Gastrocnemius medialis (tissue), 4 donors: Measurements from ENCODE around the gene CRKL. TPM values are rescaled to one million over a fixed set of nuclear protein-coding genes. Genes with fewer than 3 reads are reported as not detected.

Source experiments
- ATAC-seq, 2 donors: fragments of 150-250 bp; one replicate each; pipeline ENCODE4 v1.9.1; 2016
- DNase-seq, 2 donors: peaks; one replicate each; pipeline ENCODE4 v3.0.0-alpha.2; 2019
- H3K27ac ChIP-seq, 4 donors: fragments of 200-600 bp; sonication (generic); 1 replicate in 1 of 4; 2 replicates in 3 of 4; pipeline ENCODE4 v1.5.1; 2016 to 2018; ENCODE audit warnings: mild to moderate bottlenecking in 2 of 4, moderate library complexity in 1 of 4
- H3K27me3 ChIP-seq, 3 donors: fragments of 200-600 bp; sonication (generic) in 2 of 3; 1 replicate in 1 of 3; 2 replicates in 2 of 3; pipeline versions ENCODE4 v1.5.1 to v1.6.0; 2016 to 2019; ENCODE audit warnings: mild to moderate bottlenecking in 1 of 3, moderate library complexity in 1 of 3
- H3K36me3 ChIP-seq, 2 donors: fragments of 200-600 bp; sonication (generic) in 1 of 2; one replicate each; pipeline ENCODE4 v1.5.1; 2017 to 2018
- H3K4me1 ChIP-seq, 2 donors: fragments of 200-600 bp; sonication (generic) in 1 of 2; one replicate each; pipeline ENCODE4 v1.5.1; 2016 to 2017; ENCODE audit warnings: mild to moderate bottlenecking in 2 of 2
- H3K4me3 ChIP-seq, 4 donors: fragments of 200-600 bp; sonication (generic) in 3 of 4; 1 replicate in 1 of 4; 2 replicates in 3 of 4; pipeline ENCODE4 v1.5.1; 2016 to 2019; ENCODE audit warnings: mild to moderate bottlenecking in 2 of 4
- H3K9me3 ChIP-seq, 3 donors: fragments of 200-600 bp; sonication (generic) in 2 of 3; 1 replicate in 1 of 3; 2 replicates in 2 of 3; pipeline ENCODE4 v1.5.1; 2016 to 2019
- POLR2A ChIP-seq, 2 donors: fragments of 450-650 bp; IDR thresholded peaks; one replicate each; pipeline ENCODE4 v1.6.1; 2017; ENCODE audit warnings: antibody characterized with exemption in 2 of 2, mild to moderate bottlenecking in 2 of 2, moderate library complexity in 2 of 2
- in situ Hi-C, 4 donors: fragments of 200-750 bp; cut with MboI; loops; one replicate each; pipeline versions ENCODE4 v1.15.0 to v1.8.0; 2017; ENCODE audit warnings: low sequenced_read_pairs in 4 of 4
- intact Hi-C: fragments of 100-400 bp; cut with DNase I; formaldehyde crosslinking; loops from one replicate; pipeline ENCODE4 v1.15.1; 2023; ENCODE audit warnings: low total_unique reads
- total RNA-seq, 4 donors: library from RNA; depleted of rRNA; stranded (reverse); fragments of >200 nt; gene quantifications; one replicate each; pipeline versions ENCODE4 v1.1.0 to v1.2.3, GENCODE V29; 2016
- TF ChIP-seq, protein P1 (sequence below), 5 experiments: fragments of 450-650 bp in 3 of 5; fragments of 200-600 bp in 2 of 5; sonication (generic) in 2 of 5; IDR thresholded peaks in 4 of 5; conservative IDR thresholded peaks in 1 of 5; 1 replicate in 4 of 5; 2 replicates in 1 of 5; pipeline ENCODE4 v1.5.1; 2016 to 2019; ENCODE audit warnings: antibody characterized with exemption in 5 of 5, mild to moderate bottlenecking in 3 of 5, moderate library complexity in 3 of 5

The CRKL gene
- total RNA-seq, 4 donors from 2014 or later = 73.3 to 109 (median 84.7) TPM

DNA sequence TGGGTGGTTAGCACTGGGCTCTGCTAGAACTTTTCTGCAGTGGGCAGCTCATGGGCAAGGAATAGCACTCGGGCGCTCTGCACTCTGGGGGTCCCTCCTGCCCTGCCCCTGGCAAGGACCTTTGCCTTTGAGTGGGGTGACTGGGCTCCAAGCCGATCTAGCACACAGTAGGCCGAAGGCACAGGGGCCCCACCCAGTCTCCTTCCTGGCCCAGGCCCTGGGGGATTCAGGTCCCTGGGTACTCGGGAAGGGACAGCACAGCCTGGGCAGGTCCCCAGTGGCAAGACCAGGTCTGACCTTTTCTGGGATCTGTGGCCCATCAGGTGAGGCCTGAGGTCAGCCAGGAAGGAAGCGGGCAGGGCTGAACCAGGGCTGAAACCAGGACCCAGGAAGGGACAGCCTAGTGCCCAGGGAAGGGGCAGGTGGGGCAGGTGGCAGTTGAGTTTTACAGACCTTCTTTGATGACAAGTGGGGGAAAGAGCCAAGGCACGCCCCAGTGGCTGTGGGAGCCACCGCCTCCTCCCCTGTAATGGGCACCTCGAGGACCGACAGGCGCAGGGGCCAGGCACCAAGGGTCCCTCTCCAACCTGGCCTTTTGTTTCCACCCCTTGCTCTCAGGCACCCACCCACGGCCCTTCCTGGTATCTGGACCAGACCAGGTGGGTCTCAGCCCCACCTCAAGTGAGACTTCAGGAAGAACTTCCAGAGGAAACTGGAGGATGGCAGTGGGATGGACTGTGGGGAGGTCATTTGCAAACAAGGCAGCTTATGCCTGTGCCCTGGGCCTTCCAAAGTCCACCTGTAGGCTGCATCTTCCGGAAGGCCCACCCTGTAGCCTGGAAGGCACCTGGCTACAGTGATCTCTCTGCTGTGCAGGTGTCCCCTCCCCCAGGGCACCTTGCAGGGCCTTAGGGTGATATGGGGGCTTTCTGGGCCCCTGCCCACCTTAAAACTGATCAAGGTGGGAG lies 49.0 kb downstream of the CRKL start:
- DNase-seq (no peak), ATAC-seq (no peak)
- Histone ChIP-seq H3K27ac (no peak overlapping the region), H3K27me3 (peaks cover 0 to 16% (median 7%) of the 10 kb centered on the region in 3 donors), H3K9me3 (no peaks in the 10 kb centered on the region), H3K4me3 (no peak overlapping the region), H3K4me1 (peaks cover 0 to 4% of the 10 kb centered on the region in 2 donors), H3K36me3 (no peaks in the 10 kb centered on the region)
- intact Hi-C loops = no loop called here
- TF ChIP-seq, protein P1, sequence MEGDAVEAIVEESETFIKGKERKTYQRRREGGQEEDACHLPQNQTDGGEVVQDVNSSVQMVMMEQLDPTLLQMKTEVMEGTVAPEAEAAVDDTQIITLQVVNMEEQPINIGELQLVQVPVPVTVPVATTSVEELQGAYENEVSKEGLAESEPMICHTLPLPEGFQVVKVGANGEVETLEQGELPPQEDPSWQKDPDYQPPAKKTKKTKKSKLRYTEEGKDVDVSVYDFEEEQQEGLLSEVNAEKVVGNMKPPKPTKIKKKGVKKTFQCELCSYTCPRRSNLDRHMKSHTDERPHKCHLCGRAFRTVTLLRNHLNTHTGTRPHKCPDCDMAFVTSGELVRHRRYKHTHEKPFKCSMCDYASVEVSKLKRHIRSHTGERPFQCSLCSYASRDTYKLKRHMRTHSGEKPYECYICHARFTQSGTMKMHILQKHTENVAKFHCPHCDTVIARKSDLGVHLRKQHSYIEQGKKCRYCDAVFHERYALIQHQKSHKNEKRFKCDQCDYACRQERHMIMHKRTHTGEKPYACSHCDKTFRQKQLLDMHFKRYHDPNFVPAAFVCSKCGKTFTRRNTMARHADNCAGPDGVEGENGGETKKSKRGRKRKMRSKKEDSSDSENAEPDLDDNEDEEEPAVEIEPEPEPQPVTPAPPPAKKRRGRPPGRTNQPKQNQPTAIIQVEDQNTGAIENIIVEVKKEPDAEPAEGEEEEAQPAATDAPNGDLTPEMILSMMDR (IDR thresholded peaks at IDR 0.05 in 4 of 5, conservative IDR thresholded peaks at IDR 0.05 in 1 of 5) = no peak
- TF ChIP-seq POLR2A (IDR thresholded peaks at IDR 0.05) = no peak
- in situ Hi-C loops = no loop called here

DNA sequence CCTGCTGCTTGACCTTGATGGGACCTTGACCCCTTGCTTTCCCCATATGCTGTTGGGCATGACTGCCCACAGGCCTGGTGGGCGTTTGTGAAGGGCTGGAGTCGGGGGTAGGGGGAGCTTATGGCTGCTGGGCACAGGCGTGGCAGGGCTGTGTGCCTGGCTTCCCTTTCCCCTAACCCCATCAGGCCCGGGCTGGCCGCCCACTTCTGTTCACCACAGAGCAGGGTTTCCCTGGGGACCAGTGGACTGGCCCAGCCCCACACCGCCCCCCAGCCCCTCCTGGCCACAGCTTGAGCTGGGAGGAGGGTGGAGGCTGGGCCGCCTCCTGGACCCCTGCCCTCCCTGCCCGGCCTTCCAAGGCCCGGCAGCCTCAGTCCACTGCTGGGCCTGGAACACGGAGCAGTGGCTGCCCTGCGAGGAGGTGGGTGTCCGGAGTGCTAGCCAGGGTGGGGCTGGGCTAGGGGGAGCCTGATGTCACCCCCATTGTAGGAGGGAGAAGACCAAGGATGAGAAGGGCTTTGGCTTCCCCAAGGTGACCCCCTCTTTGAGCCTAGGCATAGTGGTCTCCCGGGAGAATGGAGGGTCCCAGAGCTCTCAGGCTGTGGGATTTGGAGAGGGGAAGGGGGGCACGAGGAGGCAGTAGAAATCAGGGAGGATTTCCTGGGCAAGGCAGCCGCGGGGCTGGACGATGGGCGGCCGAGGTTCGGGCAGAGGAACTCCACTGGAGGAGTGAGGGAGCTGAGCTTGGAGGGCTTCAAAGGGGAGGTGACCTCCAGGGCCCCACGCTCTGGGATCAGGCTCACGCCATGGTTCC lies 49.9 kb downstream of the CRKL start, which contains the start of gene AIFM3:
TSS of gene AIFM3 (plus strand) at position 373 of the 814 bp plus-strand sequence. CDS start 690 bp downstream, outside the sequence.
- TF ChIP-seq, protein P1 (IDR thresholded peaks at IDR 0.05 in 4 of 5, conservative IDR thresholded peaks at IDR 0.05 in 1 of 5) = no peak
- TF ChIP-seq POLR2A (IDR thresholded peaks at IDR 0.05) = no peak
- in situ Hi-C loops (no loop called here), intact Hi-C loops (no loop called here)
- Histone ChIP-seq H3K9me3 (no peaks in the 10 kb centered on the region), H3K36me3 (no peaks in the 10 kb centered on the region), H3K4me3 (no peak within 1 kb of the TSS), H3K27ac (no peak within 1 kb of the TSS), H3K4me1 (peaks cover 0 to 4% of the 10 kb centered on the region in 2 donors), H3K27me3 (peaks cover 0 to 16% (median 7%) of the 10 kb centered on the region in 3 donors)
- no peak for ATAC-seq
- DNase-seq = no peak

DNA sequence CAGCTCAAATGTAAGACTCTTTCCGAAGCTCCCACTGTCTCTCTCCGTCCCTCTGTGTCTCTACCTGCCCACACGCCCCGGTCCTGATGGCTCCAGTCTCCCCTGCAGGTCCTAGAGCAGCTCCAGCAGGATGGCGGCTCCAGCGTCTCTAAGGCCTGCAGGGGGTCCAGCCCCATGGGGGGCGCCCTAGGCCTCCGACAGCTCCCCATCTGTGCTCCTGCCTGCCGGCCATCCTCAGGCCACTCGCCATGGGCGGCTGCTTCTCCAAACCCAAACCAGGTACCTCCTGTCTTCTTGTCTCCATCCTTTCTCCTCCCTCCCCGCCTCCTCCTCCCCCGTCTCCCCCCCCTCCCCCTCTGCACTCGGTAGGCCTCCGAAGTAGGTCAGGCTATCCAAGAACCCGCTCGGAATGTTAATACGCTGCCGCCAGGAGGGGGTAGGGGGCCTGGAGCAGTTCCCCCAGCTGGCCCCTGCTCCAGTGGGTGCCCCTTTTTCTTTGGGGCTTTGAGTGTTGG lies 50.5 kb downstream of the CRKL start:
- in situ Hi-C loops = no loop called here

More for the DNA sequence above, 50.5 kb downstream of the CRKL start:
- Histone ChIP-seq H3K4me1 (peaks cover 0 to 4% of the 10 kb centered on the region in 2 donors), H3K36me3 (no peaks in the 10 kb centered on the region), H3K27ac (no peak overlapping the region), H3K9me3 (no peaks in the 10 kb centered on the region), H3K27me3 (peaks cover 0 to 16% (median 7%) of the 10 kb centered on the region in 3 donors), H3K4me3 (no peak overlapping the region)
- ATAC-seq (no peak), DNase-seq (no peak)
- TF ChIP-seq, protein P1 (IDR thresholded peaks at IDR 0.05 in 4 of 5, conservative IDR thresholded peaks at IDR 0.05 in 1 of 5) = no peak
- TF ChIP-seq POLR2A (IDR thresholded peaks at IDR 0.05) = no peak
- intact Hi-C loops = no loop called here
